ENCODE data around the gene CTBP2.
"Not testable (repeated sequence)": the region's sequence is repeated elsewhere in the genome, so short reads cannot be mapped to it uniquely, and the experiment has no call there.

The CTBP2 gene

GRCh38 chr10:124997771-124998623 lies 162.4 kb downstream of the CTBP2 start:
- DNase-seq (ENCODE audit: low read depth in 2 of 2), result no peak

- no peak for DNase-seq (ENCODE audit: low read depth in 2 of 2)
Measured at GRCh38 chr10:124997306-124997705, 163.1 kb downstream of the CTBP2 start.

- DNase-seq (ENCODE audit: low read depth in 2 of 2), result no peak
Measured at GRCh38 chr10:124996854-124997215, 163.5 kb downstream of the CTBP2 start.

- DNase-seq (ENCODE audit: low read depth in 2 of 2), result no peak
Measured at GRCh38 chr10:124996127-124996853, 164.1 kb downstream of the CTBP2 start.

- DNase-seq (ENCODE audit: low read depth in 2 of 2), result no peak
Measured at GRCh38 chr10:124995605-124996004, 164.8 kb downstream of the CTBP2 start.

GRCh38 chr10:124994573-124995473 lies 165.5 kb downstream of the CTBP2 start:
- DNase-seq (ENCODE audit: low read depth in 2 of 2), result no peak

- no peak for DNase-seq (ENCODE audit: low read depth in 2 of 2)
Measured at GRCh38 chr10:124993736-124994451, 166.5 kb downstream of the CTBP2 start.

- DNase-seq (ENCODE audit: low read depth in 2 of 2), result no peak
Measured at GRCh38 chr10:124993345-124993708, 167.0 kb downstream of the CTBP2 start.

GRCh38 chr10:124992462-124993344 lies 167.7 kb downstream of the CTBP2 start:
- no peak for DNase-seq (ENCODE audit: low read depth in 2 of 2)

- DNase-seq (ENCODE audit: low read depth in 2 of 2), result no peak
Measured at GRCh38 chr10:124991835-124992234, 168.5 kb downstream of the CTBP2 start.

GRCh38 chr10:124990671-124991625 lies 169.4 kb downstream of the CTBP2 start:
- no peak for DNase-seq (ENCODE audit: low read depth in 2 of 2)

GRCh38 chr10:124989526-124989925 lies 170.8 kb downstream of the CTBP2 start:
- no peak for DNase-seq (ENCODE audit: low read depth in 2 of 2)

- not testable (repeated sequence) for DNase-seq (ENCODE audit: low read depth in 2 of 2)
Measured at GRCh38 chr10:124988753-124989152, 171.6 kb downstream of the CTBP2 start.

- no peak for DNase-seq (ENCODE audit: low read depth in 2 of 2)
Measured at GRCh38 chr10:124987788-124988187, 172.6 kb downstream of the CTBP2 start.

- no peak for DNase-seq (ENCODE audit: low read depth in 2 of 2)
Measured at GRCh38 chr10:124985162-124985561, 175.2 kb downstream of the CTBP2 start.

GRCh38 chr10:124984376-124984775 lies 176.0 kb downstream of the CTBP2 start:
- no peak for DNase-seq (ENCODE audit: low read depth in 2 of 2)

GRCh38 chr10:124983321-124983720 lies 177.0 kb downstream of the CTBP2 start:
- no peak for DNase-seq (ENCODE audit: low read depth in 2 of 2)

GRCh38 chr10:124978376-124978725 lies 182.0 kb downstream of the CTBP2 start:
- DNase-seq (ENCODE audit: low read depth in 2 of 2), result no peak

- DNase-seq (ENCODE audit: low read depth in 2 of 2), result no peak
Measured at GRCh38 chr10:124977648-124978375, 182.6 kb downstream of the CTBP2 start.
